HG03469 (cell line): ENCODE results near the gene CLEC16A.
A peak's percentile ranks its signal among the peaks of the same experiment; 100 is the strongest.
"Not testable (repeated sequence)": the region's sequence is repeated elsewhere in the genome, so short reads cannot be mapped to it uniquely, and the experiment has no call there.

Experiments
- ATAC-seq: cut with Tn5 transposase; IDR thresholded peaks from one replicate; pipeline ENCODE4 v1.9.1; 2021; ENCODE audit warnings: mild to moderate bottlenecking, moderate library complexity, moderate number of reproducible peaks; ENCODE audit not compliant: unreplicated experiment

CLEC16A gene

DNA sequence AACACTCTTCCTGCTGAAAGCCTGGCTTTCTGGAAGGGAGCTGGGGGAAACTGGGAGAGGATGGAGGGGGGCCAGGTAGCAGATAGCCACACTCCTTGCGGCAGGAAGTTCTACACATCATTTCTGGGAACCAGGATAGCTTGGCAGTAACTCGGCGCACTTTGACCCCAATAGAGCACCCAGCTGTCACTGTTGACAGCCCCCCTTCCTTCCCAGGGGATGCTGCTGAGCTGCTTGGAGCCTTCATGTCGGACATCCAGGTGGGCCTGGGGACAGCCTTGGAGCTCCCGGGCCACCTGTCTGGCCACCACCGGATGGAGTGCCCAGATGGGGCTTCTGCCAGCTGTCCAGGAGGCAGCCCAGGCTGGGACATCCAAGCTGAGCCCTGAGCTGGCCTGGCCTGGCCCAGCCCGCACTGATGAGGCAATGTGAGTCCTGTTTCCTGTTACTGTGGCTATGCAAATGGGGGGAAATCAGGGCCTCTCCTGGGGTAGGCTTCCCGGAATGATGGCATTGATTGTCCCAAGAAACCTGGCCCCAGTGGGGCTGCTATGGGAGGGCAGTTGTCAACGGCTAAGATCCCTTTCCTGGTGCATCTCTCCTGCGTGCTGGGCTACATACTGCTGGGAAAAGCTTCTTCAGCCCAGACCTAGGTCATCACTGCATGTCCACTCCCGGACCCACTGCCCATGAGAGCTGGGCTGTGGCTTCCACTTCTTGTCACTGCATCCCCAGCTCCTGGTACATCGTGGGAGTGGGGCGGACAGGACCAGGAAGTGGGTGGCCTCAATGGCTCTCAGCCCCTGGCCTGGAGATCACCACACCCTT is 261.6 kb downstream of the CLEC16A start:
- ATAC-seq: no peak

DNA sequence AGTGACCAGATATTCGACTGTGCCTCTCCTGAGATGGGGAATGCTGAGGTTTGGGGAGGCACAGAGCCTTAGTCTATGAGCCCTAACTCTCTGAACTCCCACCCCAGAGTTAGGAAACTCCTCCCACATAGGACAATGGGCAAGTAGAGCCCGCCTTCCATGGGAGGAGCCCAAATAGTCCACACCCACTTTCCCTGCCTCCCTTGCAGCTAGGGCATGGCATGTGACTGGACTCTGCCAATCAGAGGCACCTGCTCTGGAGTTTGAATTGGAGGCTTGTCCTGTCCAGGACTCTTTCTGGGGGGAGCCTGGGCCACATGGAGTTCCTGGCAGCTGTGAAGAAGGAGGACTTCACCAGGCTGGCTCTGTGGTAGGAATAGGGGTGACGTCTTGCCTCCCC is 263.3 kb downstream of the CLEC16A start:
- no peak for ATAC-seq

DNA sequence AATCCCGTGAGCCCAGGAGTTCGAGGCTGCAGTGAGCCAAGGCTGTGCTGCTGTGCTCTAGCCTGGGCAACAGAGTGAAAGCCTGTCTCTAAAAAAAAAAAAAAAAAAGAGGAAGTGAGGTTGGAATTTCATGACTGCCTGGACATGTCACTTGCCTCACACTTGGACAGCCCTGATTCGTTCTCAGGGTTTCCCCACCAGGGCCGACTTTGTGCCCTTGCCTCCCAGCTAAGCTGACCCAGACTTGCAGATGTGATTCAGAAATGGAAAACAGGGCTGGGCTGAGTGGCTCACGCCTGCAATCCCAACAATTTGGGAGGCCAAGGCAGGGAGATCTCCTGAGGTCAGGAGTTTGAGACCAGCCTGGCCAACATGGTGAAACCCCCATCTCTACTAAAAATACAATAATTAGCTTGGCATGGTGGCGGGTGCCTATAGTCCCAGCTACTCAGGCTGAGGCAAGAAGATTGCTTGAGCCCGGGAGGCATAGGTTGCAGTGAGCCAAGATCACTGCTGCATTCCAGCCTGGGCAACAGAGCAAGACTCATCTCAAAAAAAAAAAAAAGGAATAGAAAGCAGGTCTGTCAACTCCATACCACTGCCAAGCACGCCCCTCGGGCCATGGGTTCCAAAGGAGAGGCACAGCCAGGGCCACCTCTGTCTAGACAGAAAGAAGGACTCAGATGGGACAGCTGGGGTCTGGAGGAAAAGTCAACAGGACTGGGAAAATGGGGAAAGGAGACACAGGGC is 264.7 kb downstream of the CLEC16A start:
- no peak for ATAC-seq

GRCh38 chr16:11210260-11210659 is 265.9 kb downstream of the CLEC16A start:
- no peak for ATAC-seq

GRCh38 chr16:11211061-11211976 is 267.0 kb downstream of the CLEC16A start:
- no peak for ATAC-seq

DNA sequence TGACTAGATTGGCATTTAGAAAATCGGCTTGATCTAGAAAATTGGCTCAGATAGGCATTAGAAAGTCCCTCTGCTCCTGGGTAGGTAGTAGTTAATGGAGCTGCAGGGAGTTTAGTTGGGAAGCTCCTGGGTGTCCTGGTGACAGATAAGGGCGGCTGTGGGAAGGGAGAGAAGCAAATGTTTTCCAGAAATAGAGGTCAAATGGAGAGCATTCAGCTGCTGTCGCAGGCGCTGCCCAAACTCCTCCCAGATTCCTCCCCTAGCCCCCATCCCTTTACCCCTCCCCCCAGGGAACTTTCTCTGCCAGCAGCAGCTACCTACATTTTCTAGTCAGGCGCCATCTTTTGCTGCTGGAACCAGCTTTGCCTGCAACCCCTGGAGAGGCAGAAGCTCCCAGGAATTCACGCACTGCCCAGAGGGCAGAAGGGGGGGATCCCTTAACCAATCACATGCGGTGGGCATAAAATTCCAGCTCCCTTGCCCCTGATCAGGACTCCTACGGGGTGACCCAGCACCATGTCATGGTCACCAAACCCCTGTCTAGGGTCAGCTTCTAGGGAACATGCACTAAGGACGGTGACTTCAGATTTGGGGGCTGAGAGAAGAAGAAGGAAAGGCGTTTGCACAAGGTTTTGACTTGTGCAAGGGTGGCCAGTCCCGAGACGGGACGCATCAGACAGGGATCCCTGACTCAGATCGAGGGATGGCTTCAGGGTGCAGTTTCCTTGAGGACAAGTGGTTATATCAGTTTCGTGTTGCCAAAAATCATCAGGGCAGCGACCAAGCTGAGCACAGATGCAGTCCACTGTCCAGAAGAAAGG is 267.8 kb downstream of the CLEC16A start:
- no peak for ATAC-seq

- ATAC-seq: no peak
Observed at GRCh38 chr16:11212798-11213196, 268.4 kb downstream of the CLEC16A start.

DNA sequence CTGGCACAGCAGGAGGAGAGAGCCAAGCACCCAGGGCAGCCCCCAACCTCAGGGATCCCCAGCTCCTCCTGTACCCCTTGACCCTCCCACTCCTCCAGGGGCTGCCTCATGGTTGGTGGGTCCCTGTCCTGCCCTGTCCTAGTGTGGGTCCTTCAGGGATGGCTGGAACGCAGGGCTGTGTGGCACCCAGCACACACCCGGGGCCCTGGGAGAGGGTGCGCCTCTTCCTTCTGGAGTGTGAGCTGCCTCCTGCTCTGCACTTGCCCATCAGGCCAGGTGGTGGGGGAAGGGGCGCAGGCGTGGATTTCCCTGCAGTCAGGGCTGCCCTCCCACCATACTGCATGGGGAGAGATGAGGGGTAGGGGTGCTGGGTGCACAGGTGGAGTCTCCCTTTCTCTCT is 269.0 kb downstream of the CLEC16A start:
- ATAC-seq: no peak

- ATAC-seq: no peak
Observed at GRCh38 chr16:11213799-11214198, 269.4 kb downstream of the CLEC16A start.

DNA sequence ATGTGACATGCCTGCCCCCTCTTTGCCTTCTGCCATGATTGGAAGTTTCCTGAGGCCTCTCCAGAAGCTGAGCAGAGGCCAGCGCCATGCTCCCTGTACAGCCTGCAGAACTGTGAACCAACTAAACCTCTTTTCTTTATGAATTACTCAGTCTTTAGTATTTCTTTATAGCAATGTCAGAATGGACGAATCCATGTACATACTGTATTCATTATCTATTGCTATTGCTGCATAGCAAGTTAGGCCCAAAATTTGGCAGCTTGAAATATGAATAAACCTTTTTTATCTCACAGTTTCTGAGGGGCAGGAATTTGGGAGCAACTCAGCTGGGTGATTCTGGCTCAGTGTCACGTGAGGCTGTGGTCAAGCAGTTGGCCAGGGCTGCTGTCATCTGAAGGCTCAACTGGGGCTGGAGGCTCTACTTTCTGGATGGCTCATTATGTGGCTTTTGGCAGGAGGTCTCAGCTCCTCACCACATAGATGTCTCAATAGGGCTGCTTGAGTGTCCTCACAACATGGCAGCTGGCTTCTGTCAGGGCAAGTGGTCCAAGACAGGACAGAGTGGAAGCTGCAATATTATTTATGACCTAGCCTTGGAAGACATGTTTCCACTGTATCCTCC is 271.7 kb downstream of the CLEC16A start:
- ATAC-seq: no peak

DNA sequence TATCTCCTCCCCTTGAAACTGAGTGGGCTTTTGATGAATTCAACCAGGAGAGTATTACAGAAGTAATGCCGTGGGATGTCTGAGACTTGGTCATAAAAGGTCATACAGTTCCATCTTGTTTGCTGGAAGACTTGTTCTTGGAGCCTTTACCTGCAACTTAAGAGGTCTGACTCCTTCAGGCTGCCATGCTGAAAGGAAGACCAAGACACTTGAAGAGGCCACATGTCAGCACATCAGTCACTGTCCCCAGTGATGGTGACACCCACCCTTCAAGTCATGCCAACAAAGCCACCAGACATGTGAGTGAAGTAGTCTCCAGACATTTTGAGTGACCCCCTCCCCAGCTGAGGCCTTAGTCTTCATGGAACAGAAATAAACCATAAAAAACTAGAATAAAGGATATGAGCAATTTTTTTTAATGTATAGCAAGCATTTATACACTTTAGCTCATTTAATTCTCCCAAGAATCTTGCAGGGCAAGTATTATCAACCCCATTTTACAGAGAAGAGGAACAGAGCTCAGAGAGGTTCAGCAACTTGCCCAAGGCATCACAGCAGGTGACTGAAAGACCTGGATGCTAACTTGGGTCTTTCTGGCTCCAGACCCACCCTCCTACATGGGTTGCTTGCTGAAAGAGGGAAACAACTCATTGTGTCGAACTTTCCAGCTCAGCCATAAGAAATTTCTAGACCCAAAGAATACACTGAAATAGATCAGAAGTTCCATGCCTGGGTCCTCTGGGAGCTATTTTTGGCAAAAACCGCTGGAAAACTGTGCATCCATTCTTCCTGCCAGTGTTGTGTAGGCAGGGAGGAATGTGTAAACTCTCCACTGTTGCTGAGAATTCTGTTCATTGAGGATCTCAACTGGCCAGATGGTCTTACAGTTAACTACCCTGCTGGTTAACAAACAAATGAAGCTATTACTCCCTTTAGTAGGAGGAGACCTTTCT is 273.6 kb downstream of the CLEC16A start:
- ATAC-seq: no peak

DNA sequence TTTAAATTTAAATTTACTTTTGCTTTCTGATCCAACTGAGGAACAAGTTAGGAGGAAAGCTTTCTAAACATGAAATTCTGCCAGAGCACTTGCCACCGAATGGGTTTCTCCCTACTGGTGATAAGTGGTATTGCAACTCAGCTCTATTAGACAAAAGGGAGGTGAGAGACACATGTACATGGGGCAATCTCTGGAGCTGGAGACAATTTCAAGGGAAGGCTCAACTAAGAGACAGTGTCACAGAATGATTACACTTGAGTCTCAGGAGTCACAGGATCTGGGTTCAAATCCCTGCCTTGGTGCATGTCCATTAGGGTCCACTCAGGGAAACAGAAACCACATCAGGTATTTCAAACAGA is 274.2 kb downstream of the CLEC16A start:
- ATAC-seq: no peak

DNA sequence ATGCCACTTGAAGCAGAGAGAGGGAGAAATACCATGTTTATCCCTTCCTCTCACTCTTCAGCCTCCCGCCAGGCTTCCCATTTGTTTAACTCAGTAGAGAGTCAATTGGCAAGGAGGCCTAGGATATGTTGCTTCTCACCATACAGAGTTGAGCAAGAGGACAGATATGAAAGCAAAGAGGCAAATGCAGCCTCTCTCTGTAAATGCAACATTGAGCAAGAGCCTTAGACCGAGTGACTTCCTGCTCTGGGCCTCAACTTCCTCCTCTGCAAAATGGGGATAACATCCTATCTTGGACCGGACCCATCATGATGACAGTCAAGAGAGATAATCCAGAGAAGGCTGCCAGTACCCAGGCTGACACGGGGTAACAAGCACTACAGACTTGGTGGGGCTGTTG is 274.8 kb downstream of the CLEC16A start:
- no peak for ATAC-seq

DNA sequence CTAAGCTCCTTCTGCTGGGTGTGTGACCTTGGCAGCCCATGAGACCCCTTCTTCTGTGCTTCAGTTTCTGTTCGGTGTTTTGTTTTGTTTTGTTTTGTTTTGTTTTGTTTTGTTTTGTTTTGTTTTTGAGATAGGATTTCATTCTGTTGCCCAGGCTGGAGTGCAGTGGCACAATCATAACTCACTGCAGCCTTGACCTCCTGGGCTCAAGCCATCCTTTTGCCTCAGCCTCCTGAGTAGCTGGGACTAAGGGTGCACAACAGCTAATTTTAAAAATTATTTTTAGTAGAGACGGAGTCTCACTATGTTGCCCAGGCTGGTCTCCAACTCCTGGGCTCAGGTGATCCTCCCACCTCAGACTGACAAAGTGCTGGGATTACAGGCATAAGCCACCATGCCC is 276.1 kb downstream of the CLEC16A start:
- ATAC-seq: not testable (repeated sequence)

- ATAC-seq: no peak
Observed at GRCh38 chr16:11224096-11224893, 279.9 kb downstream of the CLEC16A start.

DNA sequence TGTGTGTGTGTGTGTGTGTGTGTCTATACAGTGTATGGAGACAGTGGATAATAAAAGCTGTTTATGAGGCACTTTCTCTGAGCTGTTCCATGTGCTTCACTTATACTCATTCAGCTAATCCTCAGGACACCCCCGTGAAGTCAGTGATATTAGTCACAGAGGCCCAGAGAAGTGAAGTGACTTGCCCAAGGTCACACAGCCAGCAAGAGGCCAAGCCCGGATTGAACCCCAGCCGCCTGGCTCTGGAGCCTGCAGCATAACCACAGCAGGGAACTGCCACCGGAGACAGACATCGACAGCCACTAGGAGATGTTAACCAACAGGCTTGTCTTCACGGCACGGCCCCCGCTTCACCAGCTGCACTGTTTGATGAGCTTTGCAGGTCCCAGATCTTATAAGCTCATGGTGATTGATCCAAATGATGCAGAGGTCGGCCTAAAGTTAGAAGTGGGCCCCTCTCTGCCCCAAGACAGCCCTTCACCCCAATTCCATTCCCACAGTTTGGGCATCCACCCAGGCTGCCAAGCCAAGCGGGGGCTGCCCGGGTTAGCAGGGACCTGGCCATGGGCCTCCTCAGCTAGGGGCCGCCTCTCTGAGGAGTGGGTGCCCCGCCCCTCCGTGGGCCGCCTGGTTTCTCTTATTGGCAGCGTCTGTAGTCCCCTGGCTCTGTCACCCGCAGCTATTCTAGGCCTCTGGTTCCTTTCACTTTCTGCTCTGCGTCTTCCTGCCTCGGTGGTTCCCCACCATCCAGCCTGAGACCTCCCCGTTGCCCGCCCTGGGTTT is 280.7 kb downstream of the CLEC16A start:
- peak; percentile 53 for ATAC-seq
